NCI-H510A treated with DMSO at 0.1 percent for 48 hours (cell line): ENCODE results near the gene HOATZ.

Experiments used
- DNase-seq: peaks from one replicate; lab custom pipeline; 2025; lab: John Stamatoyannopoulos, UW

Gene HOATZ

DNA sequence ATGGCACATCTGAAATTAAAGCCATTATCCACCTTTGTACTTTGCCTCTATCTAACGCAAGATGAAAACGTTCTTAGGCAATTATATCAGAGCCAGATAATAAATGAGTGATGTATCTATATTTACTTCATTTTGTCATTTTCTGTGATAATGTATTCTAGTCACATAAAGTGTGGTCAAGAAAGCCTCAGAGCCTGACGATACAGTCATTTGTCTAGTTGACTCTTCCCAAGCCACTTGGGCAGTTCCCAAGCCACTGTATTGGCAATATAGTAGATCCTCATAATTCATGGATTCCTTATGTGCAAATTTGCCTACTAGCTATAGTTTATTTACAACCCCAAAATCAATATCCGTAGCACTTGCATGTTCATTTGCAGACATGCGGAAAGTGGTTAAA, 7.8 kb downstream of the HOATZ start:
- DNase-seq, result no peak

GRCh38 chr11:111523343-111523742, 8.8 kb downstream of the HOATZ start:
- no peak for DNase-seq

GRCh38 chr11:111524056-111524455, 9.5 kb downstream of the HOATZ start:
- no peak for DNase-seq

DNA sequence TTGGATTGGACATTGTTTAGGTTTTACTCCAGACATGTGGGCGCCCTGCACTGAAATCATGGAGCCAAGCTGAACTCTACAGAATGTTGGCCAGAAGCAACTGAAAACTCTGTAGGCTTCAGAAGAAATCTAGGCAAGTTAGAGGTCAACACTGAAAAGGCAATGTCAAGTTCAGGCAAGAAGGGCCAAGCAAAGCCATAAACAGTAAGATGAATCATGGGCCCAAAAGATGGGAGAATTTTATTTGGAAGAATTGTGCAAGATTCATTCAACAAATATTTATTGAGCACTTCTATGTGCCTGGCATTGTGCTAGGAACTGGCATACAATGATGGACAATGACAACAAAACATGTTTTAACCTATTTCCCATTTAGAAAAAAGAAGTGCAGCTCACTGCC, 10.9 kb downstream of the HOATZ start:
- no peak for DNase-seq

DNA sequence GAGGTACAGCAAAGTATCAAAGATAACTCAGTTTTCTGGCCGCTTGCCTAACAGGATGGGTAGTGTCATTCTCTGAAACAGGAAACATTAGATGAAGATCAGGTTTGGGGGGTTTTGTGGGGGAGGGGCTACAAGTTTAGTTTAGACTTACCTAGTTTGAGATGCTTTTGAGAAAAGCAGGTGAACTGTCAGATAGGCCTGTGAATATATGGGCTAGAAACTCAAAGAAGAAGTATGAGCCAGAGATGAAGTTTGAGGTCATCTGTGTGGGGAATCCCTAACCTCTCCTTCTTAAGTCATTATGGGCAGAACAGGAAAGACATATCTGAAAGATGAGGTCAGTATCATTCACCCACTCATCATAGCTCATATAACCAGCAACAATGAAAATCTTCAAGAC, 11.9 kb downstream of the HOATZ start:
- DNase-seq, result no peak

- DNase-seq, result no peak
These were observed 12.7 kb downstream of the HOATZ start for GRCh38 chr11:111527279-111527678.

GRCh38 chr11:111528557-111528956, 14.0 kb downstream of the HOATZ start:
- no peak for DNase-seq

GRCh38 chr11:111530091-111530490, 15.5 kb downstream of the HOATZ start:
- DNase-seq, result no peak

GRCh38 chr11:111531136-111531535, 16.6 kb downstream of the HOATZ start:
- no peak for DNase-seq

DNA sequence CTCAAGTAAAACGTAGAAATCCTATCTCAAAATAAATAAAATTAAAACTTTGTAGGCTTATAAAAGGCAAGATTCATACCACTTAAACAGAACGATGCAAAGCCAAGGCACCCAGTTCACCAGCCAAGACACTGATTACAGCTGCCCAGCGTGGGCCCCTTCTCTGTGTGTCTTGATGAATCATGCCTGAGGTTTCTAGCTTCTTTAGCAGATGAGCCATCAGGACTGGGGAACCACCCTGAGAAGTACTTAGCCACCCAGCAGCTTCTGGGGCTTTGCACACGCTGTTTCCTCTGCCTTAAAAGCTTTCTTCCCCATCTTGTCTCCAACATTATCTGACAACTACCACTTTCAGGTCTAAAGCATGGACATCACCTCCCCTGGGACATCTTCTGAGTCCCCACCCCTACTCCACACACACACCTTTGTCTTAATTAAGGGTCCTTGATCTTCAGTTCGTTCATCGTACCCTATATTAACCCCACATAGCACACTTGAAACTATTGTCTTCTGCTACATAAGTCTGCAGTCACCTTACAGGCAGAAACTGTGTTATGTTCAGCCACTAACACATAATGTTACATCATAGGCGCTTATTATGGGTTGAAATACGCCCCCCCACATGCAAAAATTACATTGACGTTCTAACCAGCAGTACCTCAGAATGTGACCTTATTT, 17.2 kb downstream of the HOATZ start:
- DNase-seq, result no peak

GRCh38 chr11:111532365-111532709, 17.8 kb downstream of the HOATZ start:
- no peak for DNase-seq

- DNase-seq, result no peak
These were observed 20.7 kb downstream of the HOATZ start for GRCh38 chr11:111535281-111535680.

DNA sequence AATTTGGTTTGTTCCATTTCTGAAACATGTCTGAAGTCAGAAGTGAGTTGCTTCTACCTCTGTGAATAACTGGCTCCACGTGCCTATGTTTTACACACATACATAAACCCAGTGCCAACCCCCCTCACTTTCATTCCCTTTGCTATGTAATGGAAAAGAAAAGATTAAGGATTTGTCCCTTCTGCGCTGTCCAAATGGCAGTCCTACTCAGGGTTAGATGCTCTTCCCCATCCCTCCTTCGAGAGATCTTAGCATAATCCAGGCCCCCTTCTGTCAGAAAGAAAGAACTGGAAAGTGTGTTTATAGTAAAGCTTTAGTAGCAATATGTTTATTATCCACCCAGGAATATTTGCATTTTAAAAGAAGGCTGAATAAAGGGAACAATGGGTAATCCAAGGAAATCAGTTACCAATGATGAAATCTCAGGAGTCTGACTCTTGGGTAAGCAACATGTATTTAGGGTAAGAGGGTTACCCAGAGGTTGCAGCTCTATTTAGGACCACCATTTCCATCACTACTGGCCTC, 22.8 kb downstream of the HOATZ start:
- no peak for DNase-seq

GRCh38 chr11:111538407-111539114, 24.0 kb downstream of the HOATZ start:
- no peak for DNase-seq

- no peak for DNase-seq
These were observed 25.0 kb downstream of the HOATZ start for GRCh38 chr11:111539426-111540113.

GRCh38 chr11:111540114-111540936, 25.7 kb downstream of the HOATZ start, which contains the start of gene LAYN:
Gene LAYN (plus strand): TSS chr11:111540720. CDS start chr11:111540844, 124 bp downstream.
- DNase-seq, result peak; percentile 35

GRCh38 chr11:111540937-111541253, 26.3 kb downstream of the HOATZ start:
- DNase-seq, result no peak

- DNase-seq, result no peak
These were observed 26.9 kb downstream of the HOATZ start for GRCh38 chr11:111541254-111542061.

GRCh38 chr11:111542606-111543275, 28.2 kb downstream of the HOATZ start:
- DNase-seq, result no peak

GRCh38 chr11:111548525-111548924, 33.9 kb downstream of the HOATZ start:
- DNase-seq, result no peak
